Astrocyte (in vitro differentiated cells and primary cell): Measurements from ENCODE around the gene PGAM2.

ENCODE experiments used
- EZH2 ChIP-seq: IDR thresholded peaks from 2 replicates; pipeline ENCODE4 v1.6.1; 2012; ENCODE audit warnings: mild to moderate bottlenecking, low read length, inconsistent platforms; ENCODE audit not compliant: insufficient read depth
- TF ChIP-seq, protein P1 (sequence below): IDR thresholded peaks from 2 replicates; pipeline ENCODE4 v1.5.1; 2011; ENCODE audit warnings: low read depth, mild to moderate bottlenecking, inconsistent platforms, low read length, moderate library complexity; ENCODE audit not compliant: insufficient read depth

- TF ChIP-seq, protein P1, sequence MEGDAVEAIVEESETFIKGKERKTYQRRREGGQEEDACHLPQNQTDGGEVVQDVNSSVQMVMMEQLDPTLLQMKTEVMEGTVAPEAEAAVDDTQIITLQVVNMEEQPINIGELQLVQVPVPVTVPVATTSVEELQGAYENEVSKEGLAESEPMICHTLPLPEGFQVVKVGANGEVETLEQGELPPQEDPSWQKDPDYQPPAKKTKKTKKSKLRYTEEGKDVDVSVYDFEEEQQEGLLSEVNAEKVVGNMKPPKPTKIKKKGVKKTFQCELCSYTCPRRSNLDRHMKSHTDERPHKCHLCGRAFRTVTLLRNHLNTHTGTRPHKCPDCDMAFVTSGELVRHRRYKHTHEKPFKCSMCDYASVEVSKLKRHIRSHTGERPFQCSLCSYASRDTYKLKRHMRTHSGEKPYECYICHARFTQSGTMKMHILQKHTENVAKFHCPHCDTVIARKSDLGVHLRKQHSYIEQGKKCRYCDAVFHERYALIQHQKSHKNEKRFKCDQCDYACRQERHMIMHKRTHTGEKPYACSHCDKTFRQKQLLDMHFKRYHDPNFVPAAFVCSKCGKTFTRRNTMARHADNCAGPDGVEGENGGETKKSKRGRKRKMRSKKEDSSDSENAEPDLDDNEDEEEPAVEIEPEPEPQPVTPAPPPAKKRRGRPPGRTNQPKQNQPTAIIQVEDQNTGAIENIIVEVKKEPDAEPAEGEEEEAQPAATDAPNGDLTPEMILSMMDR = no peak
- no peak for TF ChIP-seq EZH2
Measured at GRCh38 chr7:44110719-44111635, 45.6 kb upstream of the PGAM2 start.
